ENCODE data around the gene KANSL1. TPM values are rescaled to one million over a fixed set of nuclear protein-coding genes. Genes with fewer than 3 reads are reported as not detected.

Gene KANSL1
- total RNA-seq, 1 donor from 2014 or later, result 122 TPM

- TF ChIP-seq POLR2A (IDR thresholded peaks at IDR 0.05) (no peak), POLR2AphosphoS5 (IDR thresholded peaks at IDR 0.05; ENCODE audit: insufficient read depth in 1 of 2, low read depth in 1 of 2) (no peak)
- TF ChIP-seq, protein P1, sequence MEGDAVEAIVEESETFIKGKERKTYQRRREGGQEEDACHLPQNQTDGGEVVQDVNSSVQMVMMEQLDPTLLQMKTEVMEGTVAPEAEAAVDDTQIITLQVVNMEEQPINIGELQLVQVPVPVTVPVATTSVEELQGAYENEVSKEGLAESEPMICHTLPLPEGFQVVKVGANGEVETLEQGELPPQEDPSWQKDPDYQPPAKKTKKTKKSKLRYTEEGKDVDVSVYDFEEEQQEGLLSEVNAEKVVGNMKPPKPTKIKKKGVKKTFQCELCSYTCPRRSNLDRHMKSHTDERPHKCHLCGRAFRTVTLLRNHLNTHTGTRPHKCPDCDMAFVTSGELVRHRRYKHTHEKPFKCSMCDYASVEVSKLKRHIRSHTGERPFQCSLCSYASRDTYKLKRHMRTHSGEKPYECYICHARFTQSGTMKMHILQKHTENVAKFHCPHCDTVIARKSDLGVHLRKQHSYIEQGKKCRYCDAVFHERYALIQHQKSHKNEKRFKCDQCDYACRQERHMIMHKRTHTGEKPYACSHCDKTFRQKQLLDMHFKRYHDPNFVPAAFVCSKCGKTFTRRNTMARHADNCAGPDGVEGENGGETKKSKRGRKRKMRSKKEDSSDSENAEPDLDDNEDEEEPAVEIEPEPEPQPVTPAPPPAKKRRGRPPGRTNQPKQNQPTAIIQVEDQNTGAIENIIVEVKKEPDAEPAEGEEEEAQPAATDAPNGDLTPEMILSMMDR (IDR thresholded peaks at IDR 0.05), result no peak
- Histone ChIP-seq H3K27ac (no peak overlapping the region), H3K27me3 (no peaks in the 10 kb centered on the region), H3K4me1 (peaks cover 81% of the 10 kb centered on the region), H3K9me3 (no peaks in the 10 kb centered on the region), H3K36me3 (no peaks in the 10 kb centered on the region), H3K4me3 (no peak overlapping the region)
- DNase-seq (ENCODE audit: extremely low spot score in 2 of 2), result no peak
- intact Hi-C loops (cut with DNase I), result no loop called here
Observed at GRCh38 chr17:46144246-46144645, 49.0 kb downstream of the KANSL1 start.

- Histone ChIP-seq H3K4me1 (peaks cover 85% of the 10 kb centered on the region), H3K36me3 (no peaks in the 10 kb centered on the region), H3K27me3 (no peaks in the 10 kb centered on the region), H3K27ac (no peak overlapping the region), H3K9me3 (no peaks in the 10 kb centered on the region), H3K4me3 (no peak overlapping the region)
- TF ChIP-seq, protein P1 (IDR thresholded peaks at IDR 0.05), result no peak
- TF ChIP-seq POLR2AphosphoS5 (IDR thresholded peaks at IDR 0.05; ENCODE audit: insufficient read depth in 1 of 2, low read depth in 1 of 2) (no peak), POLR2A (IDR thresholded peaks at IDR 0.05) (no peak)
- DNase-seq (ENCODE audit: extremely low spot score in 2 of 2), result no peak
- intact Hi-C loops (cut with DNase I), result no loop called here
Observed at GRCh38 chr17:46143827-46144236, 49.4 kb downstream of the KANSL1 start.

GRCh38 chr17:46141645-46142044 is 51.6 kb downstream of the KANSL1 start:
- intact Hi-C loops (cut with DNase I), result no loop called here
- Histone ChIP-seq H3K27ac (no peak overlapping the region), H3K4me3 (no peak overlapping the region), H3K4me1 (peaks cover 89% of the 10 kb centered on the region), H3K27me3 (no peaks in the 10 kb centered on the region), H3K36me3 (no peaks in the 10 kb centered on the region), H3K9me3 (no peaks in the 10 kb centered on the region)
- TF ChIP-seq POLR2AphosphoS5 (IDR thresholded peaks at IDR 0.05; ENCODE audit: insufficient read depth in 1 of 2, low read depth in 1 of 2) (no peak), POLR2A (IDR thresholded peaks at IDR 0.05) (no peak)
- TF ChIP-seq, protein P1 (IDR thresholded peaks at IDR 0.05), result no peak
- no peak for DNase-seq (ENCODE audit: extremely low spot score in 2 of 2)

GRCh38 chr17:46140645-46141197 is 52.5 kb downstream of the KANSL1 start:
- TF ChIP-seq POLR2A (IDR thresholded peaks at IDR 0.05) (no peak), POLR2AphosphoS5 (IDR thresholded peaks at IDR 0.05; ENCODE audit: insufficient read depth in 1 of 2, low read depth in 1 of 2) (no peak)
- TF ChIP-seq, protein P1 (IDR thresholded peaks at IDR 0.05), result no peak
- Histone ChIP-seq H3K4me3 (no peak overlapping the region), H3K36me3 (no peaks in the 10 kb centered on the region), H3K9me3 (no peaks in the 10 kb centered on the region), H3K4me1 (peaks cover 89% of the 10 kb centered on the region), H3K27me3 (no peaks in the 10 kb centered on the region), H3K27ac (no peak overlapping the region)
- DNase-seq (ENCODE audit: extremely low spot score in 2 of 2), result no peak
- intact Hi-C loops (cut with DNase I), result no loop called here

- Histone ChIP-seq H3K27me3 (no peaks in the 10 kb centered on the region), H3K36me3 (no peaks in the 10 kb centered on the region), H3K4me3 (no peak overlapping the region), H3K4me1 (peaks cover 89% of the 10 kb centered on the region), H3K9me3 (no peaks in the 10 kb centered on the region), H3K27ac (no peak overlapping the region)
- DNase-seq (ENCODE audit: extremely low spot score in 2 of 2), result no peak
- TF ChIP-seq POLR2A (IDR thresholded peaks at IDR 0.05), result no peak
- no peak for TF ChIP-seq POLR2AphosphoS5 (IDR thresholded peaks at IDR 0.05; ENCODE audit: insufficient read depth in 1 of 2, low read depth in 1 of 2)
- TF ChIP-seq, protein P1 (IDR thresholded peaks at IDR 0.05), result no peak
- intact Hi-C loops (cut with DNase I), result no loop called here
Observed at GRCh38 chr17:46139432-46140210, 53.6 kb downstream of the KANSL1 start.

All from vagina (tissue), 2 donors.